HL-60 (cell line): ENCODE measurements around the gene CCDC192.

Source experiments
- REST ChIP-seq: IDR thresholded peaks from 2 replicates; pipeline ENCODE4 v1.6.1; 2012; ENCODE audit warnings: low read depth; ENCODE audit not compliant: insufficient replicate concordance
- TF ChIP-seq, protein P1 (sequence below): IDR thresholded peaks from one replicate; pipeline ENCODE4 v1.5.1; 2011; ENCODE audit warnings: low read length, control low read depth, inconsistent platforms; ENCODE audit not compliant: insufficient read depth

DNA sequence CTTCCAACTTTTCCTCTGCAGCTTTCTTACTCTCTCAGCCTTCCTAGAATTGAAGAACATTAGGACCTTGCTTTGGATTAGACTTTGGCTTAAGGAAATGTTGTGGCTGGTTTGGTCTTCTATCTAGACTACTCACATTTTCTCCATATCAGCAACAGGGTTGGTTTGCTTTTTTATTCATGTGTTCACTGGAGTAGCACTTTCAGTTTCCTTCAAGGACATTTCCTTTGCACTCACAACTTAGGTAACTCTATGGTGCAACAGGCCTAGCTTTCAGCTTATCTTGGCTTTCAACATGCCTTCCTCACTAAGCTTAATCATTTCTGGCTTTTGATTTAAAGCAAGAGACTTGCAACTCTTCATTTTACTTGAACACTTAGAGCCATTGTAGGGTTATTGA is 153.1 kb downstream of the CCDC192 start:
- TF ChIP-seq, protein P1, sequence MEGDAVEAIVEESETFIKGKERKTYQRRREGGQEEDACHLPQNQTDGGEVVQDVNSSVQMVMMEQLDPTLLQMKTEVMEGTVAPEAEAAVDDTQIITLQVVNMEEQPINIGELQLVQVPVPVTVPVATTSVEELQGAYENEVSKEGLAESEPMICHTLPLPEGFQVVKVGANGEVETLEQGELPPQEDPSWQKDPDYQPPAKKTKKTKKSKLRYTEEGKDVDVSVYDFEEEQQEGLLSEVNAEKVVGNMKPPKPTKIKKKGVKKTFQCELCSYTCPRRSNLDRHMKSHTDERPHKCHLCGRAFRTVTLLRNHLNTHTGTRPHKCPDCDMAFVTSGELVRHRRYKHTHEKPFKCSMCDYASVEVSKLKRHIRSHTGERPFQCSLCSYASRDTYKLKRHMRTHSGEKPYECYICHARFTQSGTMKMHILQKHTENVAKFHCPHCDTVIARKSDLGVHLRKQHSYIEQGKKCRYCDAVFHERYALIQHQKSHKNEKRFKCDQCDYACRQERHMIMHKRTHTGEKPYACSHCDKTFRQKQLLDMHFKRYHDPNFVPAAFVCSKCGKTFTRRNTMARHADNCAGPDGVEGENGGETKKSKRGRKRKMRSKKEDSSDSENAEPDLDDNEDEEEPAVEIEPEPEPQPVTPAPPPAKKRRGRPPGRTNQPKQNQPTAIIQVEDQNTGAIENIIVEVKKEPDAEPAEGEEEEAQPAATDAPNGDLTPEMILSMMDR, result no peak
- no peak for TF ChIP-seq REST
